Psoas muscle (tissue), 8 donors: ENCODE results near the gene VMAC. TPM values are rescaled to one million over a fixed set of nuclear protein-coding genes. Genes with fewer than 3 reads are reported as not detected.

Experiments
- ATAC-seq, 4 donors: fragments of 200-7000 bp; cut with Tn5 transposase; one replicate each; pipeline ENCODE4 v1.9.1; 2020; ENCODE audit warnings: moderate library complexity in 3 of 4, mild to moderate bottlenecking in 2 of 4
- DNase-seq, 2 donors: peaks; one replicate each; pipeline ENCODE4 v3.0.0-alpha.2; 2020
- H3K27ac ChIP-seq: fragments of 200-600 bp; one replicate; pipeline ENCODE4 v1.8.0; 2022
- H3K27me3 ChIP-seq, 3 donors: fragments of 200-600 bp in 1 of 3; one replicate each; pipeline versions ENCODE4 v1.6.1 to v1.8.0; 2013 to 2022; ENCODE audit warnings: low read length in 2 of 3, mild to moderate bottlenecking in 2 of 3, moderate library complexity in 1 of 3; ENCODE audit not compliant: insufficient read depth in 3 of 3
- H3K36me3 ChIP-seq, 2 donors: fragments of 200-600 bp in 1 of 2; one replicate each; pipeline versions ENCODE4 v1.6.1 to v1.8.0; 2013 to 2022; ENCODE audit warnings: low read depth in 1 of 2, mild to moderate bottlenecking in 1 of 2, moderate library complexity in 1 of 2; ENCODE audit not compliant: insufficient read depth in 1 of 2
- H3K4me1 ChIP-seq: fragments of 200-600 bp; one replicate; pipeline ENCODE4 v1.8.0; 2022
- H3K4me3 ChIP-seq: fragments of 200-600 bp; one replicate; pipeline ENCODE4 v1.8.0; 2022; ENCODE audit warnings: mild to moderate bottlenecking
- H3K9me3 ChIP-seq: fragments of 200-600 bp; one replicate; pipeline ENCODE4 v1.8.0; 2022
- WGBS, 3 donors: extraction: QIAGEN DNeasy Blood & Tissue Kit; methylation state at CpG; one replicate each; pipeline versions ENCODE4 v1.1.6 to v1.1.7; 2013; 5-methylcytosine and 5-hydroxymethylcytosine counted together
- intact Hi-C, 2 donors: fragments of 100-400 bp; cut with DNase I; formaldehyde crosslinking; loops; one replicate each; pipeline versions ENCODE4 v1.11.0 to v1.14.2; 2022
- polyA plus RNA-seq, 3 donors: library from polyadenylated mRNA; stranded (reverse); fragments of 200-250 nt; gene quantifications; one replicate each; pipeline ENCODE4 v1.2.3, GENCODE V29; 2013
- total RNA-seq, 4 donors: library from RNA; stranded (reverse); fragmentation: NEBNext Ultra II Directional in 2 of 4; extraction: Animal tissue kit (Norgen Biotek cat#: 25700) in 2 of 4; gene quantifications; one replicate each; pipeline versions ENCODE4 v1.2.1 to v1.2.4, GENCODE V29; 2021 to 2023
- TF ChIP-seq, protein P1 (sequence below): fragments of 200-600 bp; IDR thresholded peaks from one replicate; pipeline ENCODE4 v1.8.0; 2022; ENCODE audit warnings: antibody characterized with exemption
- donor health status: healthy with polysubstance abuse.
- donor health status: DM: no; HTN: no; CAD: no; lungs with moderate emphysema.
- donor health status: Bipolar disorder and iron deficiency.
- donor health status: healthy.
- donor health status: DM: yes; HTN: yes; CAD: no.
- donor health status: DM: no; HTN: no; CAD: no.
- donor health status: DM: no; HTN: no; CAD: no.
- donor health status: DM: yes; HTN: yes; CAD: no.

VMAC gene
- total and polyA plus RNA-seq, 7 donors = 0.73 to 3.0 (median 0.89) TPM

DNA sequence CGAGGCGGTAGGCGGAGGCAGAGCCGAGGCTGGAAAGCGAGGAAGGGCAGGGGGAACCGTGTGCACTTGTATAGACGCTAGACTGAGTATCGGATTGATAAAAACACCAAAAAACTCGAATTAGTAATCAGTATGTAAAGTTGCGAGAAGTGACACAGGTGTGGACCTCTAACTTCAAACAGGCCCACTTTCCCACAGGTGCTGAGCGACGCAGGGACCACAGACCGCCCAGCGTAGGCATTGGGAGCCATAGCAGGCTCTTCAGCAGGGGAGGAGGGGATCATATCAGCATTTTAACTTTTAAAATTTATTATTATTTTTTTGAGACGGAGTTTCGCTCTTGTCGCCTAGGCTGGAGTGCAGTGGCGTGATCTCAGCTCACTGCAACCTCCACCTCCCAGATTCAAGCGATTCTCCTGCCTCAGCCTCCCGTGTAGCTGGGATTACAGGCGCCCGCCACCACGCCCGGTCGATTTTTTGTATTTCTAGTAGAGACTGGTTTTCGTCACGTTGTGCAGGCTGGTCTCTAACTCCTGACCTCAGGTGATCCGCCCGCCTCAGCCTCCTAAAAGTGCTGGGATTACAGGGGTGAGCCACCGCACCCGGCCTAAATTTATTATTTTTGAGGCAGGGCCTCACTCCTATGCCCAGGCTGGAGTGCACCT, 574 bp downstream of the VMAC start:
- intact Hi-C loops = loop anchor here in 1 of 2 donors (5.0 kb wide), 1 partner anchor 42 kb away; no protein-coding TSS in a partner anchor
- H3K27ac ChIP-seq = peak overlapping the region; percentile 92
- H3K36me3 ChIP-seq = peaks cover 0 to 19% of the 10 kb centered on the region in 2 donors
- H3K27me3 ChIP-seq = no peaks in the 10 kb centered on the region
- peaks cover 18% of the 10 kb centered on the region for H3K4me1 ChIP-seq
- no peak for DNase-seq
- WGBS, 3 donors = 47 to 50% (median 49%) methylated on average over 30 to 31 of the region's 31 CpGs
- peak overlapping the region; percentile 98 for H3K4me3 ChIP-seq
- TF ChIP-seq, protein P1, sequence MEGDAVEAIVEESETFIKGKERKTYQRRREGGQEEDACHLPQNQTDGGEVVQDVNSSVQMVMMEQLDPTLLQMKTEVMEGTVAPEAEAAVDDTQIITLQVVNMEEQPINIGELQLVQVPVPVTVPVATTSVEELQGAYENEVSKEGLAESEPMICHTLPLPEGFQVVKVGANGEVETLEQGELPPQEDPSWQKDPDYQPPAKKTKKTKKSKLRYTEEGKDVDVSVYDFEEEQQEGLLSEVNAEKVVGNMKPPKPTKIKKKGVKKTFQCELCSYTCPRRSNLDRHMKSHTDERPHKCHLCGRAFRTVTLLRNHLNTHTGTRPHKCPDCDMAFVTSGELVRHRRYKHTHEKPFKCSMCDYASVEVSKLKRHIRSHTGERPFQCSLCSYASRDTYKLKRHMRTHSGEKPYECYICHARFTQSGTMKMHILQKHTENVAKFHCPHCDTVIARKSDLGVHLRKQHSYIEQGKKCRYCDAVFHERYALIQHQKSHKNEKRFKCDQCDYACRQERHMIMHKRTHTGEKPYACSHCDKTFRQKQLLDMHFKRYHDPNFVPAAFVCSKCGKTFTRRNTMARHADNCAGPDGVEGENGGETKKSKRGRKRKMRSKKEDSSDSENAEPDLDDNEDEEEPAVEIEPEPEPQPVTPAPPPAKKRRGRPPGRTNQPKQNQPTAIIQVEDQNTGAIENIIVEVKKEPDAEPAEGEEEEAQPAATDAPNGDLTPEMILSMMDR = no peak
- no peak for ATAC-seq
- H3K9me3 ChIP-seq = no peaks in the 10 kb centered on the region

DNA sequence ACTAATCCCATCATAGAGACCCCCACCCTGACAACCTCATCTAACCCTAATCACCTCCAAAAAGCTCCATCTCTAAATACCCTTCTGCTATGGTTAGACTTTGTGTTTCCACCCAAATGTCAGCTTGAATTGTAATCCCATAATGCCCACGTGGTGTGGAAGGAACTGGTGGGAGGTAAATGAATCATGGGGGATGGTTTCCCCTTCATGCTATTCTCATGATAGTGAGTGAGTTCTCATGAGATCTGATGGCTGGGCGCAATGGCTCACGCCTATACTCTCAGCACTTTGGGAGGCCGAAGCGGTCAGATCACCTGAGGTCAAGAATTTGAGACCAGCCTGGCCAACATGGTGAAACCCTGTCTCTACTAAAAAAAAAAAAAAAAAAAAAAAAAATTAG, 2.6 kb downstream of the VMAC start:
- Histone ChIP-seq H3K4me3 (no peak overlapping the region), H3K27me3 (no peaks in the 10 kb centered on the region), H3K9me3 (no peaks in the 10 kb centered on the region), H3K4me1 (peaks cover 16% of the 10 kb centered on the region), H3K36me3 (peaks cover 0 to 17% of the 10 kb centered on the region in 2 donors), H3K27ac (no peak overlapping the region)
- intact Hi-C loops = loop anchor here in 1 of 2 donors (5.0 kb wide), 1 partner anchor 40 kb away; no protein-coding TSS in a partner anchor
- ATAC-seq = no peak
- 60 to 76% (median 65%) methylated on average over 5 of the region's 5 CpGs for WGBS, 3 donors
- TF ChIP-seq, protein P1 = no peak
- no peak for DNase-seq

DNA sequence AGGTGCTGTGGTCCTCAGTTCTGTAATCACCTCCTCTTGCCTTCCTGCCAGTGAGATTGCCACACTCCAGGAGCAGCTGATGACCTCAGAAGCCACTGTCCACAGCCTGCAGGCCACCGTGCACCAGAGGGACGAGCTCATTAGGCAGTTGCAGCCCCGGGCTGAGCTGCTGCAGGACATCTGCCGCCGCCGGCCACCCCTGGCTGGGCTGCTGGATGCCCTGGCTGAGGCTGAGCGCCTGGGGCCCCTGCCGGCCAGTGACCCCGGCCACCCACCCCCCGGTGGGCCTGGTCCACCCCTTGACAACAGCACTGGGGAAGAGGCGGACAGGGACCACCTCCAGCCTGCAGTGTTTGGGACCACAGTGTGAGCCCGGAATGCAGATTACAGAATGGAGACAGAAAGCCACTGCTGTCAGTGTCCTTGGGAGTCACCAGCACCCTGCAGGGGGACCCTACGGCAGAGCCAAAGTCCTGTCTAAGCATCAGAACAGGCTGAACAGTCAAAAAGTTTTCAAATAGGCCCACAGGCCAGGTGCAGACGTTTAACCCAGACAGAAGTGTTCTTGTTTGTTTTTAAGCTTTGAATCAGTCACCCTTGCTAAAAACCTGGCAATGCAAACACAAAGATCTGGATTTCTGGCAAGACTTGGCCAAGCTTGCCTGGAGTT, 4.2 kb downstream of the VMAC start:
- no peak overlapping the region for H3K4me3 ChIP-seq
- H3K36me3 ChIP-seq = peaks cover 0 to 17% of the 10 kb centered on the region in 2 donors
- 70 to 76% (median 73%) methylated on average over 12 to 14 of the region's 14 CpGs for WGBS, 3 donors
- H3K9me3 ChIP-seq = no peaks in the 10 kb centered on the region
- H3K4me1 ChIP-seq = peaks cover 11% of the 10 kb centered on the region
- intact Hi-C loops = loop anchor here in 1 of 2 donors (5.0 kb wide), 1 partner anchor 38 kb away; no protein-coding TSS in a partner anchor
- H3K27ac ChIP-seq = no peak overlapping the region
- H3K27me3 ChIP-seq = no peaks in the 10 kb centered on the region
- no peak for ATAC-seq
- no peak for DNase-seq
- TF ChIP-seq, protein P1 = no peak

DNA sequence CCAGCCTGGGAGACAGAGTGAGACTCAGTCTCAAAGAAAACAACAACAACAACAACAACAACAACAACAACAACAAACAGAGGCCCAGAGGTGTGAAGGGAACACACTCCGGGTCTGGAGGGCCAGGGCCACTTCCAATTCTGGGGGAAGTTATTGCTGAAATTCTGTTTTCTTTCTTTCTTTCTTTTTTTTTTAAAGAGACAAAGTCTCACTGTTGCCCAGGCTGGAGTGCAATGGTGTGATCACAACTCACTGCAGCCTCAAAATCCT, 5.9 kb downstream of the VMAC start:
- intact Hi-C loops = no loop called here
- Histone ChIP-seq H3K36me3 (peaks cover 0 to 26% of the 10 kb centered on the region in 2 donors), H3K9me3 (no peaks in the 10 kb centered on the region), H3K4me3 (no peak overlapping the region), H3K27me3 (no peaks in the 10 kb centered on the region), H3K27ac (no peak overlapping the region), H3K4me1 (peaks cover 5% of the 10 kb centered on the region)
- WGBS, 3 donors = 65 to 78% (median 72%) methylated on average over 1 of the region's 1 CpG
- ATAC-seq (no peak), DNase-seq (no peak)
- TF ChIP-seq, protein P1 = no peak
